Heart left ventricle (tissue), 16 donors: ENCODE results near the gene PGGHG. TPM values are rescaled to one million over a fixed set of nuclear protein-coding genes. Genes with fewer than 3 reads are reported as not detected.

Experiments used
- ATAC-seq, 4 donors: fragments of 200-7000 bp; cut with Tn5 transposase; one replicate each; pipeline ENCODE4 v1.9.1; 2020 to 2022; ENCODE audit warnings: moderate library complexity in 4 of 4, mild to moderate bottlenecking in 3 of 4, moderate number of reproducible peaks in 1 of 4
- DNase-seq, 5 donors: peaks; one replicate each; pipeline ENCODE4 v3.0.0-alpha.2; 2020
- H3K27ac ChIP-seq, 12 donors: fragments of 200-600 bp; sonication (generic) in 4 of 12; one replicate each; pipeline versions ENCODE4 v1.5.0 to v1.8.0; 2016 to 2022; ENCODE audit warnings: mild to moderate bottlenecking in 2 of 12
- H3K27me3 ChIP-seq, 9 donors: fragments of 200-600 bp; sonication (generic) in 2 of 9; one replicate each; pipeline versions ENCODE4 v1.5.1 to v1.8.0; 2016 to 2022; ENCODE audit warnings: mild to moderate bottlenecking in 3 of 9
- H3K36me3 ChIP-seq, 9 donors: fragments of 200-600 bp; sonication (generic) in 2 of 9; one replicate each; pipeline versions ENCODE4 v1.5.0 to v1.8.0; 2018 to 2022; ENCODE audit warnings: mild to moderate bottlenecking in 2 of 9
- H3K4me1 ChIP-seq, 12 donors: fragments of 200-600 bp; sonication (generic) in 4 of 12; one replicate each; pipeline versions ENCODE4 v1.5.0 to v1.8.0; 2016 to 2022; ENCODE audit warnings: mild to moderate bottlenecking in 3 of 12
- H3K4me3 ChIP-seq, 12 donors: fragments of 200-600 bp; sonication (generic) in 4 of 12; one replicate each; pipeline versions ENCODE4 v1.5.0 to v1.8.0; 2017 to 2022; ENCODE audit warnings: mild to moderate bottlenecking in 9 of 12, moderate library complexity in 4 of 12
- H3K9me3 ChIP-seq, 12 donors: fragments of 200-600 bp; sonication (generic) in 4 of 12; one replicate each; pipeline versions ENCODE4 v1.5.0 to v1.8.0; 2016 to 2022; ENCODE audit warnings: mild to moderate bottlenecking in 1 of 12
- CTCF ChIP-seq, 12 donors: fragments of 200-600 bp; sonication (generic) in 4 of 12; IDR thresholded peaks; one replicate each; pipeline versions ENCODE4 v1.5.0 to v1.8.0; 2018 to 2022; ENCODE audit warnings: antibody characterized with exemption in 12 of 12, mild to moderate bottlenecking in 5 of 12
- POLR2A ChIP-seq, 2 donors: fragments of 450-650 bp; IDR thresholded peaks; one replicate each; pipeline ENCODE4 v1.6.1; 2017; ENCODE audit warnings: antibody characterized with exemption in 2 of 2, mild to moderate bottlenecking in 2 of 2, moderate library complexity in 2 of 2
- WGBS, 4 donors: extraction: QIAGEN DNeasy Blood & Tissue Kit in 2 of 4; methylation state at CpG; one replicate each; pipeline versions ENCODE4 v1.1.5 to v1.1.7; 2013 to 2018; 5-methylcytosine and 5-hydroxymethylcytosine counted together
- intact Hi-C, 10 donors: fragments of 100-400 bp; cut with DNase I; formaldehyde crosslinking; loops; one replicate each; pipeline versions ENCODE4 v1.11.1 to v1.14.2; 2022
- polyA plus RNA-seq, 2 donors: library from polyadenylated mRNA; stranded (reverse); fragments of 200-250 nt; gene quantifications; one replicate each; pipeline ENCODE4 v1.2.3, GENCODE V29; 2013
- total RNA-seq, 9 donors: library from RNA; depleted of rRNA in 2 of 9; stranded (reverse); fragments of >200 nt in 2 of 9; fragmentation: NEBNext Ultra II Directional in 3 of 9; extraction: Animal tissue kit (Norgen Biotek cat#: 25700) in 3 of 9; gene quantifications; one replicate each; pipeline versions ENCODE4 v1.1.0 to v1.2.4, GENCODE V29; 2016 to 2023
- donor health status: ischemic (EF 13 %, LVEDD 7.1; RV severe dilation, severe dysfunction).
- donor health status: healthy with polysubstance abuse.
- donor health status: DM: no; HTN: yes; CAD: no.
- donor health status: DM: no; HTN: no; CAD: no.
- donor health status: ischemic (EF 25% LVEDD 6.9; RV normal size, moderate dysfunction).
- donor health status: ischemic (EF 25% LVEDD 5.7; RV mildly dilated, moderate dysfunction).
- donor health status: healthy.
- donor health status: DM: yes; HTN: yes; CAD: no.
- donor health status: ischemic (EF 35%, LVEDD 5.7; RV mildly dilated, moderate dysfunction).
- donor health status: nonischemic (EF 11% LVEDD 7.7; RV severe dilation, severe dysfunction).
- donor health status: DM: yes; HTN: yes; CAD: no.
- donor health status: PGD.
- donor health status: ischemic (EF 29% LVEDD 5.4; RV normal size, mild dysfunction).
- donor health status: nonischemic (EF 23%, LVEDD 6.1; RV moderate dilation, normal function).

Gene PGGHG
- total and polyA plus RNA-seq, 11 donors, result 4.5 to 15.7 (median 6.4) TPM

- intact Hi-C loops, result no loop called here
- H3K4me3 ChIP-seq, result peak overlapping the region in 6 of 12 donors; percentile 21 to 49 (median 32)
- WGBS, 4 donors, result 9 to 16% (median 11%) methylated on average over 19 to 79 of the region's 79 CpGs
Measured at GRCh38 chr11:280706-281485, 8.0 kb upstream of the PGGHG start.

GRCh38 chr11:281486-282161 is 7.3 kb upstream of the PGGHG start:
- peak overlapping the region in 3 of 12 donors; percentile 21 to 49 (median 39) for H3K4me3 ChIP-seq
- H3K27ac ChIP-seq, result no peak overlapping the region
- no peak for ATAC-seq
- H3K36me3 ChIP-seq, result no peaks in the 10 kb centered on the region
- peaks cover 39 to 96% (median 68%) of the 10 kb centered on the region in 9 donors for H3K27me3 ChIP-seq
- peak in 2 of 5 donors; percentile 14 to 20 for DNase-seq
- H3K9me3 ChIP-seq, result no peaks in the 10 kb centered on the region
- no peak for TF ChIP-seq POLR2A (IDR thresholded peaks at IDR 0.05)
- no peak for TF ChIP-seq CTCF (IDR thresholded peaks at IDR 0.05)
- 35 to 51% (median 39%) methylated on average over 21 to 26 of the region's 26 CpGs for WGBS, 4 donors
- intact Hi-C loops, result no loop called here
- H3K4me1 ChIP-seq, result peaks cover 0 to 31% (median 16%) of the 10 kb centered on the region in 12 donors

More at GRCh38 chr11:280706-281485, 8.0 kb upstream of the PGGHG start:
- no peak for ATAC-seq
- TF ChIP-seq CTCF (IDR thresholded peaks at IDR 0.05) (no peak), POLR2A (IDR thresholded peaks at IDR 0.05) (no peak)
- Histone ChIP-seq H3K4me1 (peaks cover 0 to 31% (median 16%) of the 10 kb centered on the region in 12 donors), H3K9me3 (peaks cover 0 to 3% (median 0%) of the 10 kb centered on the region in 12 donors), H3K27me3 (peaks cover 39 to 94% (median 65%) of the 10 kb centered on the region in 9 donors), H3K36me3 (no peaks in the 10 kb centered on the region), H3K27ac (no peak overlapping the region)
- DNase-seq, result peak in 3 of 5 donors; percentile 17 to 66 (median 30)

- no peaks in the 10 kb centered on the region for H3K36me3 ChIP-seq
- no peak for ATAC-seq
Measured at GRCh38 chr11:282171-282570, 6.8 kb upstream of the PGGHG start.

More at GRCh38 chr11:282171-282570, 6.8 kb upstream of the PGGHG start:
- WGBS, 4 donors, result 57 to 73% (median 60%) methylated on average over 4 of the region's 4 CpGs
- H3K4me1 ChIP-seq, result peaks cover 0 to 31% (median 16%) of the 10 kb centered on the region in 12 donors
- intact Hi-C loops, result no loop called here
- H3K9me3 ChIP-seq, result no peaks in the 10 kb centered on the region
- peaks cover 39 to 94% (median 71%) of the 10 kb centered on the region in 9 donors for H3K27me3 ChIP-seq
- no peak overlapping the region for H3K27ac ChIP-seq
- DNase-seq, result peak in 1 of 5 donors; percentile 9
- peak overlapping the region in 1 of 12 donors; percentile 21 for H3K4me3 ChIP-seq
- TF ChIP-seq CTCF (IDR thresholded peaks at IDR 0.05) (no peak), POLR2A (IDR thresholded peaks at IDR 0.05) (no peak)
